ENCODE data around the gene HMGCS1. TPM values are rescaled to one million over a fixed set of nuclear protein-coding genes. Genes with fewer than 3 reads are reported as not detected.

Gene HMGCS1
- total and polyA plus RNA-seq, 2 of the 8 experiments (the other 6 are each of a cell fraction or from before 2014, with no cell fraction given), result 63.6 to 236 TPM

- no peak overlapping the region for H3K4ac ChIP-seq (replicated peaks; ENCODE audit: insufficient read length, low read depth, low read length)
- no peak overlapping the region for H4K91ac ChIP-seq (replicated peaks; ENCODE audit: insufficient read length, low read length)
- H3K36me3 ChIP-seq (ENCODE audit: control insufficient read depth in 2 of 4, insufficient read depth in 4 of 4, low read length in 3 of 4), result peaks cover 12 to 74% (median 36%) of the 10 kb centered on the region in 4 experiments
- TF ChIP-seq ATF2 (IDR thresholded peaks at IDR 0.05; ENCODE audit: low read length) (no peak), GABPA (IDR thresholded peaks at IDR 0.05; ENCODE audit: borderline replicate concordance, insufficient read depth, low read length) (no peak), NRF1 (IDR thresholded peaks at IDR 0.05; ENCODE audit: low read depth, low read length) (no peak), SP2 (IDR thresholded peaks at IDR 0.05; ENCODE audit: low read length) (no peak), PHF8 (conservative IDR thresholded peaks at IDR 0.05; ENCODE audit: low read depth, low read length) (no peak), POLR2A (IDR thresholded peaks at IDR 0.05; ENCODE audit: control extremely low read depth in 1 of 2, low read depth in 2 of 2, low read length in 2 of 2) (no peak), RBBP5 (IDR thresholded peaks at IDR 0.05; ENCODE audit: borderline replicate concordance, low read depth, low read length) (no peak), JUND (IDR thresholded peaks at IDR 0.05; ENCODE audit: low read length) (no peak), RXRA (IDR thresholded peaks at IDR 0.05; ENCODE audit: insufficient read depth, low read depth, low read length) (no peak), SIN3A (conservative IDR thresholded peaks at IDR 0.05 in 1 of 2, IDR thresholded peaks at IDR 0.05 in 1 of 2; ENCODE audit: low read depth in 1 of 2, low read length in 2 of 2) (no peak), KDM4A (IDR thresholded peaks at IDR 0.05; ENCODE audit: low read depth, low read length, severe bottlenecking) (no peak), KDM5A (IDR thresholded peaks at IDR 0.05; ENCODE audit: low read length) (no peak), TAF1 (IDR thresholded peaks at IDR 0.05; ENCODE audit: low read depth, low read length) (no peak)
- peaks cover 1% of the 10 kb centered on the region; the same call in 1 of the 2 replicates for H3K23me2 ChIP-seq (ENCODE audit: low read depth, low read length)
- no peak overlapping the region for H3K4me3 ChIP-seq (ENCODE audit: extremely low read depth in 1 of 4, insufficient read depth in 2 of 4, low read depth in 3 of 4, low read length in 4 of 4)
- no peaks in the 10 kb centered on the region for H3K27me3 ChIP-seq (replicated peaks in 1 of 4; ENCODE audit: control insufficient read depth in 3 of 4, extremely low read depth in 1 of 4, insufficient read depth in 3 of 4, low read length in 3 of 4)
- no peak overlapping the region for H2AK5ac ChIP-seq (ENCODE audit: low read depth, low read length)
- H3K23ac ChIP-seq (ENCODE audit: insufficient read length), result no peak overlapping the region
- H3K27ac ChIP-seq (ENCODE audit: low read depth, low read length), result no peak overlapping the region
- H2BK12ac ChIP-seq (ENCODE audit: low read depth, low read length), result no peak overlapping the region
- H3K4me1 ChIP-seq (replicated peaks in 1 of 4; ENCODE audit: control insufficient read depth in 3 of 4, insufficient read depth in 4 of 4, low read length in 3 of 4), result peaks cover 2 to 5% (median 3%) of the 10 kb centered on the region in 4 experiments; a peak in 6 of 7 replicates
- POLR2A ChIA-PET (ENCODE audit: partially characterized antibody), result interaction anchor here (1.0 kb wide), 1 partner anchor 13 kb away, joined by 3 read pairs; the partner anchor contains the start of gene HMGCS1
- H3K79me2 ChIP-seq (ENCODE audit: control insufficient read depth in 1 of 2, insufficient read depth in 2 of 2, low read length in 2 of 2), result peaks cover 5 to 73% of the 10 kb centered on the region in 2 experiments
- H3K79me1 ChIP-seq (ENCODE audit: low read depth, low read length), result peaks cover 2% of the 10 kb centered on the region
- H4K5ac ChIP-seq (ENCODE audit: insufficient read length, low read depth, low read length), result no peak overlapping the region
- H3K9me3 ChIP-seq (ENCODE audit: insufficient read depth in 2 of 2, low read depth in 1 of 2, low read length in 1 of 2), result no peaks in the 10 kb centered on the region
- no peak overlapping the region for H4K8ac ChIP-seq (ENCODE audit: extremely low read depth, insufficient read depth, low read length)
- no peak overlapping the region for H2BK120ac ChIP-seq (replicated peaks; ENCODE audit: low read depth, low read length)
- DNase-seq (ENCODE audit: low read depth in 1 of 2, low spot score in 2 of 2) (no peak), FAIRE-seq (no peak)
- H3K4me2 ChIP-seq (ENCODE audit: insufficient read depth in 1 of 2, low read depth in 2 of 2, low read length in 2 of 2), result no peak overlapping the region
- H3K18ac ChIP-seq (ENCODE audit: extremely low read depth, low read length), result no peak overlapping the region
- no peak overlapping the region for H3K9ac ChIP-seq (replicated peaks in 1 of 4; ENCODE audit: extremely low read depth in 1 of 4, low read depth in 3 of 4, low read length in 3 of 4)
- H3K14ac ChIP-seq (ENCODE audit: insufficient read length), result no peak overlapping the region
- no peak overlapping the region for H2BK15ac ChIP-seq (ENCODE audit: low read length)
- no peak overlapping the region for H3K56ac ChIP-seq (replicated peaks; ENCODE audit: insufficient read length, low read depth, low read length)
- no peak overlapping the region for H2BK20ac ChIP-seq (ENCODE audit: low read length)
- 100% methylated on average over 1 of the region's 1 CpG; no CpG with 5 or more reads in 1 of the 2 experiments for WGBS, 2 experiments (ENCODE audit: extremely low coverage in 1 of 2, insufficient coverage in 1 of 2, insufficient read length in 1 of 2, insufficient replicate concordance in 2 of 2, low coverage in 1 of 2, low lambda C conversion rate in 2 of 2, missing lambda C conversion rate in 1 of 2)
- peaks cover 12 to 37% of the 10 kb centered on the region in 2 experiments for H4K20me1 ChIP-seq (replicated peaks in 1 of 2; ENCODE audit: control insufficient read depth in 1 of 2, insufficient read depth in 2 of 2, low read length in 2 of 2)
- CTCF ChIA-PET (ENCODE audit: partially characterized antibody), result interaction anchor here (0.6 to 2.9 kb wide), 5 partner anchors 9 to 311 kb away, joined by 3 to 8 read pairs (median 4); partner anchors contain the start of gene HMGCS1
- no peak overlapping the region for H2BK5ac ChIP-seq (ENCODE audit: low read depth, low read length)
- no peak overlapping the region for H2AFZ ChIP-seq (ENCODE audit: low read length)
Observed at GRCh38 chr5:43300112-43300511, 13.1 kb downstream of the HMGCS1 start.

Measured in H1 (cell line).